H9 (cell line): Measurements from ENCODE around the gene ACOXL. TPM values are rescaled to one million over a fixed set of nuclear protein-coding genes. Genes with fewer than 3 reads are reported as not detected.

Source experiments
- DNase-seq: peaks from one replicate; pipeline ENCODE4 v3.0.0-alpha.2; 2017
- H2AFZ ChIP-seq: one replicate; pipeline ENCODE4 v1.6.1; 2013; ENCODE audit warnings: mild to moderate bottlenecking, low read length, control low read depth, moderate library complexity
- H2AK5ac ChIP-seq: 2 replicates; pipeline ENCODE4 v1.6.1; 2013; ENCODE audit warnings: low read length, control low read depth, mixed read lengths; ENCODE audit not compliant: insufficient read length
- H2BK120ac ChIP-seq: one replicate; pipeline ENCODE4 v1.6.1; 2013; ENCODE audit warnings: low read depth, mild to moderate bottlenecking, low read length, control low read depth, inconsistent platforms; ENCODE audit not compliant: poor library complexity, severe bottlenecking
- H2BK12ac ChIP-seq: 2 replicates; pipeline ENCODE4 v1.6.1; 2013; ENCODE audit warnings: low read length, control low read depth, mixed read lengths, low read depth; ENCODE audit not compliant: insufficient read length
- H2BK15ac ChIP-seq: 2 replicates; pipeline ENCODE4 v1.6.1; 2013; ENCODE audit warnings: low read depth, low read length, control low read depth
- H2BK20ac ChIP-seq: one replicate; pipeline ENCODE4 v1.6.1; 2013; ENCODE audit warnings: low read depth, mild to moderate bottlenecking, low read length, control low read depth, inconsistent platforms; ENCODE audit not compliant: poor library complexity, severe bottlenecking
- H2BK5ac ChIP-seq: 2 replicates; pipeline ENCODE4 v1.6.1; 2013; ENCODE audit warnings: low read length, control low read depth, mixed read lengths; ENCODE audit not compliant: insufficient read length
- H3K14ac ChIP-seq: 2 replicates; pipeline ENCODE4 v1.6.1; 2013; ENCODE audit warnings: low read length, control low read depth; ENCODE audit not compliant: insufficient read depth
- H3K18ac ChIP-seq: 2 replicates; pipeline ENCODE4 v1.6.1; 2013; ENCODE audit warnings: low read depth, mild to moderate bottlenecking, mixed read lengths, low read length, control low read depth; ENCODE audit not compliant: insufficient read length
- H3K23ac ChIP-seq: 2 replicates; pipeline ENCODE4 v1.6.1; 2013; ENCODE audit warnings: low read length, control low read depth, mixed read lengths, low read depth; ENCODE audit not compliant: insufficient read length
- H3K23me2 ChIP-seq: 2 replicates; pipeline ENCODE4 v1.6.1; 2013; ENCODE audit warnings: low read depth, mild to moderate bottlenecking, mixed read lengths, low read length, control low read depth; ENCODE audit not compliant: insufficient read length, poor library complexity, severe bottlenecking
- H3K27ac ChIP-seq: 2 replicates; pipeline ENCODE4 v1.5.1; 2013; ENCODE audit warnings: low read length, control low read depth, mixed read lengths, low read depth; ENCODE audit not compliant: insufficient read length
- H3K27me3 ChIP-seq: 2 replicates; pipeline ENCODE4 v1.6.1; 2013; ENCODE audit warnings: low read length, control low read depth, inconsistent platforms; ENCODE audit not compliant: insufficient read depth
- H3K4ac ChIP-seq: 2 replicates; pipeline ENCODE4 v1.6.1; 2013; ENCODE audit warnings: low read depth, mild to moderate bottlenecking, control low read depth, inconsistent platforms, low read length, moderate library complexity
- H3K4me1 ChIP-seq: 2 replicates; pipeline ENCODE4 v1.6.1; 2013; ENCODE audit warnings: low read length, control low read depth, inconsistent platforms; ENCODE audit not compliant: insufficient read depth
- H3K4me2 ChIP-seq: 2 replicates; pipeline ENCODE4 v1.6.1; 2013; ENCODE audit warnings: low read length, control low read depth, mixed read lengths; ENCODE audit not compliant: insufficient read length, insufficient read depth
- H3K56ac ChIP-seq: 2 replicates; pipeline ENCODE4 v1.6.1; 2013; ENCODE audit warnings: low read depth, mild to moderate bottlenecking, mixed read lengths, low read length, control low read depth; ENCODE audit not compliant: insufficient read length
- H3K79me1 ChIP-seq: 2 replicates; pipeline ENCODE4 v1.6.1; 2013; ENCODE audit warnings: low read depth, mild to moderate bottlenecking, moderate library complexity, low read length, control low read depth, inconsistent platforms; ENCODE audit not compliant: insufficient read depth, poor library complexity, severe bottlenecking
- H3K79me2 ChIP-seq: 2 replicates; pipeline ENCODE4 v1.6.1; 2013; ENCODE audit warnings: low read length, control low read depth, inconsistent platforms; ENCODE audit not compliant: insufficient read depth
- H3K9ac ChIP-seq: 2 replicates; pipeline ENCODE4 v1.6.1; 2013; ENCODE audit warnings: low read length, control low read depth, mixed read lengths; ENCODE audit not compliant: insufficient read length; ENCODE audit errors: extremely low read depth
- H3K9me3 ChIP-seq: one replicate; pipeline ENCODE4 v1.6.1; 2013; ENCODE audit warnings: low read depth, low read length, inconsistent platforms; ENCODE audit not compliant: control insufficient read depth
- H3T11ph ChIP-seq: one replicate; pipeline ENCODE4 v1.6.1; 2013; ENCODE audit warnings: mild to moderate bottlenecking, low read length, control low read depth, inconsistent platforms
- H4K20me1 ChIP-seq: one replicate; pipeline ENCODE4 v1.6.1; 2013; ENCODE audit not compliant: control insufficient read depth, insufficient read length, insufficient read depth
- H4K5ac ChIP-seq: 2 replicates; pipeline ENCODE4 v1.6.1; 2013; ENCODE audit warnings: low read depth, mild to moderate bottlenecking, mixed read lengths, low read length, control low read depth; ENCODE audit not compliant: insufficient read length
- H4K8ac ChIP-seq: replicated peaks from 2 replicates; pipeline ENCODE4 v1.6.1; 2013; ENCODE audit warnings: low read length, control low read depth, mixed read lengths, low read depth; ENCODE audit not compliant: insufficient read length
- H4K91ac ChIP-seq: 2 replicates; pipeline ENCODE4 v1.6.1; 2013; ENCODE audit warnings: low read depth, mild to moderate bottlenecking, moderate library complexity, mixed read lengths, low read length, control low read depth; ENCODE audit not compliant: insufficient read length
- H3K27ac Mint-ChIP-seq, 3 experiments: 2 replicates in 2 of 3; 3 replicates in 1 of 3; pipeline ENCODE4 v1.8.0; 2020 to 2021; ENCODE audit warnings: mixed read lengths in 3 of 3, mild to moderate bottlenecking in 1 of 3, moderate library complexity in 1 of 3
- H3K27me3 Mint-ChIP-seq: 2 replicates; pipeline ENCODE4 v1.8.0; 2021; ENCODE audit warnings: low read depth, mild to moderate bottlenecking, moderate library complexity, mixed read lengths
- H3K36me3 Mint-ChIP-seq, 3 experiments: 2 replicates in 2 of 3; 3 replicates in 1 of 3; pipeline ENCODE4 v1.8.0; 2020 to 2021; ENCODE audit warnings: low read depth in 3 of 3, mixed read lengths in 3 of 3; ENCODE audit not compliant: insufficient read depth in 1 of 3
- H3K4me1 Mint-ChIP-seq, 2 experiments: 2 replicates each; pipeline ENCODE4 v1.8.0; 2020; ENCODE audit warnings: mixed read lengths in 2 of 2
- H3K4me3 Mint-ChIP-seq, 2 experiments: 2 replicates in 1 of 2; 3 replicates in 1 of 2; pipeline ENCODE4 v1.8.0; 2020 to 2021; ENCODE audit warnings: mild to moderate bottlenecking in 2 of 2, mixed read lengths in 2 of 2, moderate library complexity in 1 of 2
- H3K9me3 Mint-ChIP-seq, 2 experiments: 2 replicates in 1 of 2; 3 replicates in 1 of 2; pipeline ENCODE4 v1.8.0; 2020; ENCODE audit warnings: mild to moderate bottlenecking in 2 of 2, mixed read lengths in 2 of 2, moderate library complexity in 1 of 2
- CTCF ChIP-seq: fragments of 200-600 bp; sonication (generic); conservative IDR thresholded peaks from 3 replicates; pipeline ENCODE4 v1.8.0; 2021; ENCODE audit warnings: antibody characterized with exemption, mild to moderate bottlenecking
- WGBS: extraction: QIAGEN DNeasy Blood & Tissue Kit; methylation state at CpG from one replicate; pipeline ENCODE4 v1.1.7; 2013; ENCODE audit warnings: missing lambda C conversion rate, low lambda C conversion rate, mixed read lengths; ENCODE audit not compliant: insufficient read length; ENCODE audit errors: extremely low coverage; 5-methylcytosine and 5-hydroxymethylcytosine counted together
- total RNA-seq: library from RNA; stranded (reverse); gene quantifications from 2 replicates; pipeline ENCODE4 v1.2.1, GENCODE V29; 2021

ACOXL gene
- total RNA-seq, 1 experiment from 2014 or later = 37.6 TPM

- no peak for DNase-seq
- H2AK5ac ChIP-seq = no peak overlapping the region
- H3T11ph ChIP-seq = no peak overlapping the region
- H3K27ac ChIP-seq = no peak overlapping the region
- no peak overlapping the region for H3K4ac ChIP-seq
- Mint-ChIP-seq H3K36me3 (no peaks in the 10 kb centered on the region), H3K27ac (no peak overlapping the region), H3K9me3 (no peaks in the 10 kb centered on the region), H3K4me3 (no peak overlapping the region), H3K4me1 (peaks cover 3 to 15% of the 10 kb centered on the region in 2 experiments; a peak in 3 of 4 replicates), H3K27me3 (peaks cover 1% of the 10 kb centered on the region; the same call in 1 of the 2 replicates)
- H3K18ac ChIP-seq = no peak overlapping the region
- no peak overlapping the region for H3K14ac ChIP-seq
- no peak overlapping the region for H3K9ac ChIP-seq
- H3K23ac ChIP-seq = no peak overlapping the region
- no peak for TF ChIP-seq CTCF
- H3K56ac ChIP-seq = no peak overlapping the region
- no peak overlapping the region for H2BK12ac ChIP-seq
- H2AFZ ChIP-seq = no peak overlapping the region
- H3K9me3 ChIP-seq = no peaks in the 10 kb centered on the region
- no peaks in the 10 kb centered on the region for H3K79me1 ChIP-seq
- no peaks in the 10 kb centered on the region for H3K4me1 ChIP-seq
- no peak overlapping the region for H2BK5ac ChIP-seq
- no peak overlapping the region for H4K5ac ChIP-seq
- no peaks in the 10 kb centered on the region for H3K23me2 ChIP-seq
- H2BK20ac ChIP-seq = no peak overlapping the region
- no peak overlapping the region for H4K91ac ChIP-seq
- no peaks in the 10 kb centered on the region for H3K79me2 ChIP-seq
- no peaks in the 10 kb centered on the region for H4K20me1 ChIP-seq
- no peak overlapping the region for H4K8ac ChIP-seq
- H3K4me2 ChIP-seq = no peak overlapping the region
- no peak overlapping the region for H2BK15ac ChIP-seq
- H3K27me3 ChIP-seq = no peaks in the 10 kb centered on the region
- no peak overlapping the region for H2BK120ac ChIP-seq
- WGBS = no CpG with 5 or more reads among the region's 2 CpGs
These were observed 13.4 kb upstream of the ACOXL start for GRCh38 chr2:110718990-110719389.
